ENCODE data around the gene AS3MT. TPM values are rescaled to one million over a fixed set of nuclear protein-coding genes. Genes with fewer than 3 reads are reported as not detected.

The AS3MT gene
- total RNA-seq, 1 donor from 2014 or later: 40.3 TPM

DNA sequence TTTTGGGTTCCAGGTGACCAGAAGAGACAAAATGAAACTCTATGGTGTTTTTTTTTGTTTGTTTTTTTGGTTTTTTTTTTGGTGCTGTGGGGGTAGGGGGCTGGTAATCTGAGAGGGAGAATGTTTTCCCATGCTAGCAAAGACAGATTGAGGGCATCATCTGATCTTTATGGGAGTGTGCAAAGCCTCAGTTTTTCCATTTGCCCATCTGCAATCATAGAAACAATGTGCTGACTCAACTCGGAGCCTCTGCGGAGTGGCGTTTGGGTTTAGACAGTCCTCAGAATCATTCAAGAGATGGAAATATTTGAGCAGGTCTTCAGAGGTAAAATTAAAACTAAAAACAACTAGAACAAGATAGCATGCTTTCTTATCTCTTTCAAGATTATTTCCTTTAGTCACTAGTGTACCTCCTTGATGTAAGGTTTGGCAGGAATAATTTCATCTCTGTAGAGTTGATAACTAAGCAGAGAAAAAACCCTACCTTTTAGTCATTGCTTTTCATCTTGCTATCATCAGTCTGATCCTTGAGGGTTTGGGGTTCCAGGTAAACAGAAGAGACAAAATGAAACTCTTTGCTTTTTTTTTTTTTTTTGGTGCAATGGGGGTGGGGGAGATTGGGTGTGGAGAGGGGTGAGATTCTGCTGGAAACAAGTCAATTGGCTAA, 66.8 kb downstream of the AS3MT start:
- H3K36me3 Mint-ChIP-seq: peaks cover 4% of the 10 kb centered on the region
- H3K4me1 Mint-ChIP-seq: no peaks in the 10 kb centered on the region
- Histone ChIP-seq H4K20me1 (ENCODE audit: low read depth) (no peaks in the 10 kb centered on the region), H3K9ac (no peak overlapping the region), H3K79me2 (ENCODE audit: low read depth) (peaks cover 6% of the 10 kb centered on the region), H3F3A (ENCODE audit: low read depth) (no peaks in the 10 kb centered on the region), H3K9me3 (ENCODE audit: low read depth) (peaks cover 4% of the 10 kb centered on the region), H3K36me3 (no peaks in the 10 kb centered on the region), H3K4me2 (no peak overlapping the region), H3K4me3 (no peak overlapping the region), H2AFZ (replicated peaks) (no peak overlapping the region), H3K4me1 (no peaks in the 10 kb centered on the region), H3K27me3 (no peaks in the 10 kb centered on the region), H3K27ac (no peak overlapping the region)
- H3K9me3 Mint-ChIP-seq: peaks cover 6% of the 10 kb centered on the region
- TF ChIP-seq EZH2 (IDR thresholded peaks at IDR 0.05): no peak
- TF ChIP-seq, protein P1, sequence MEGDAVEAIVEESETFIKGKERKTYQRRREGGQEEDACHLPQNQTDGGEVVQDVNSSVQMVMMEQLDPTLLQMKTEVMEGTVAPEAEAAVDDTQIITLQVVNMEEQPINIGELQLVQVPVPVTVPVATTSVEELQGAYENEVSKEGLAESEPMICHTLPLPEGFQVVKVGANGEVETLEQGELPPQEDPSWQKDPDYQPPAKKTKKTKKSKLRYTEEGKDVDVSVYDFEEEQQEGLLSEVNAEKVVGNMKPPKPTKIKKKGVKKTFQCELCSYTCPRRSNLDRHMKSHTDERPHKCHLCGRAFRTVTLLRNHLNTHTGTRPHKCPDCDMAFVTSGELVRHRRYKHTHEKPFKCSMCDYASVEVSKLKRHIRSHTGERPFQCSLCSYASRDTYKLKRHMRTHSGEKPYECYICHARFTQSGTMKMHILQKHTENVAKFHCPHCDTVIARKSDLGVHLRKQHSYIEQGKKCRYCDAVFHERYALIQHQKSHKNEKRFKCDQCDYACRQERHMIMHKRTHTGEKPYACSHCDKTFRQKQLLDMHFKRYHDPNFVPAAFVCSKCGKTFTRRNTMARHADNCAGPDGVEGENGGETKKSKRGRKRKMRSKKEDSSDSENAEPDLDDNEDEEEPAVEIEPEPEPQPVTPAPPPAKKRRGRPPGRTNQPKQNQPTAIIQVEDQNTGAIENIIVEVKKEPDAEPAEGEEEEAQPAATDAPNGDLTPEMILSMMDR (IDR thresholded peaks at IDR 0.05): no peak
- TF ChIP-seq EZH2phosphoT487 (IDR thresholded peaks at IDR 0.05): no peak
- no peak overlapping the region for H3K27ac Mint-ChIP-seq
- H3K27me3 Mint-ChIP-seq (ENCODE audit: insufficient read depth, low read depth): peaks cover 2% of the 10 kb centered on the region
- DNase-seq (ENCODE audit: low spot score): no peak
- H3K4me3 Mint-ChIP-seq: no peak overlapping the region

DNA sequence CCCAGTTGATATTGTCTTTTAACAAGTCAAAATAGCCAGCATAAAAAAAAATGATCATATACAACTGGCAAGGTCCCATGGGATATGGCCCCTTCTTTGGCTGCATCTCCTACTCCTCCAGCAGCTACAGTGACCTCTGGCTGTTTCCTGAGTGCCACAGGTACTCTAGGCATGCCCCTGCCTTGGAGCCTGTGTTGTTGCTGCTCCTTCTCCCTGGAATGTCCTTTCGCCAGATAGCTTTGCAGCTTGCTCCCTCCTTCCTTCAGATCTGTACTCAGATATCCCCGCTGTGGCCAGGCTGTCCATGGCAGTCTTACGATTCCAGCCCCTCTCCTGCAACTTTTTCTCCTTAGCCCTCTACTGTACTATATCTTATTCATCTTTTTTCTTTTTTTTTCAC, 72.1 kb downstream of the AS3MT start:
- no peaks in the 10 kb centered on the region for H3K9me3 Mint-ChIP-seq
- H3K4me3 Mint-ChIP-seq: no peak overlapping the region
- Histone ChIP-seq H3K4me3 (no peak overlapping the region), H3K36me3 (no peaks in the 10 kb centered on the region), H3K27ac (no peak overlapping the region), H3K9ac (no peak overlapping the region), H3F3A (ENCODE audit: low read depth) (peaks cover 9% of the 10 kb centered on the region), H2AFZ (replicated peaks) (no peak overlapping the region), H3K27me3 (no peaks in the 10 kb centered on the region), H4K20me1 (ENCODE audit: low read depth) (peaks cover 18% of the 10 kb centered on the region), H3K9me3 (ENCODE audit: low read depth) (no peaks in the 10 kb centered on the region), H3K4me1 (peaks cover 16% of the 10 kb centered on the region), H3K4me2 (no peak overlapping the region), H3K79me2 (ENCODE audit: low read depth) (peaks cover 6% of the 10 kb centered on the region)
- TF ChIP-seq, protein P1 (IDR thresholded peaks at IDR 0.05): no peak
- TF ChIP-seq EZH2 (IDR thresholded peaks at IDR 0.05): no peak
- TF ChIP-seq EZH2phosphoT487 (IDR thresholded peaks at IDR 0.05): no peak
- no peaks in the 10 kb centered on the region for H3K27me3 Mint-ChIP-seq (ENCODE audit: insufficient read depth, low read depth)
- no peaks in the 10 kb centered on the region for H3K36me3 Mint-ChIP-seq
- H3K4me1 Mint-ChIP-seq: no peaks in the 10 kb centered on the region
- no peak for DNase-seq (ENCODE audit: low spot score)
- no peak overlapping the region for H3K27ac Mint-ChIP-seq

DNA sequence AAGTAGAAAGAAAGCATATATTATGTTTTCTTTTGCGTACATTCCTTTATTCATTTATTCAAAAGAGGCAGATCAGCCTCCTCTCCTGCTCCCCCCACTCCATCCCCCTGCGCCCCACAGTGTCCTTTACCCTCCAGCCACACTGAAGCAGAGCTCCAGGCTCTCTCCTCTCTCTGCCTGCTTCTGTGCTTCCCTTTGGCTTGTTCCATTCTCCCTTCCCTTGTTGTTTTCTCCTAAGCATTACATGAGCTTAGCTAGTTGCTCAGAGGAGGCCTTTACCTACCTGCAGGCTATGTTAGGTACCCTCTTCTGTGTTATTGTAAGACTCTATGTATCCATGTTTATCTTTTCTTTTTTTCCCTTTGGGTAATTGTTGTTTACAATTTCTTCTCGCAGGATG, 76.2 kb downstream of the AS3MT start:
- Histone ChIP-seq H3K27me3 (no peaks in the 10 kb centered on the region), H2AFZ (replicated peaks) (no peak overlapping the region), H3K4me3 (no peak overlapping the region), H3K27ac (peak overlapping the region; percentile 47), H3K4me1 (peaks cover 19% of the 10 kb centered on the region), H4K20me1 (ENCODE audit: low read depth) (peaks cover 18% of the 10 kb centered on the region), H3K79me2 (ENCODE audit: low read depth) (no peaks in the 10 kb centered on the region), H3K4me2 (peak overlapping the region; percentile 45), H3K9me3 (ENCODE audit: low read depth) (no peaks in the 10 kb centered on the region), H3F3A (ENCODE audit: low read depth) (peaks cover 9% of the 10 kb centered on the region), H3K9ac (no peak overlapping the region), H3K36me3 (no peaks in the 10 kb centered on the region)
- Mint-ChIP-seq H3K36me3 (no peaks in the 10 kb centered on the region), H3K9me3 (no peaks in the 10 kb centered on the region), H3K4me3 (no peak overlapping the region), H3K27ac (no peak overlapping the region), H3K27me3 (ENCODE audit: insufficient read depth, low read depth) (no peaks in the 10 kb centered on the region), H3K4me1 (no peaks in the 10 kb centered on the region)
- DNase-seq (ENCODE audit: low spot score): peak; percentile 16
- TF ChIP-seq EZH2phosphoT487 (IDR thresholded peaks at IDR 0.05): no peak
- TF ChIP-seq, protein P1 (IDR thresholded peaks at IDR 0.05): no peak
- TF ChIP-seq EZH2 (IDR thresholded peaks at IDR 0.05): no peak

All from neural progenitor cell (in vitro differentiated cells).